Retina (tissue), 1 donor: ENCODE measurements around the gene DTX3.
"Not testable (repeated sequence)": the region's sequence is repeated elsewhere in the genome, so short reads cannot be mapped to it uniquely, and the experiment has no call there.

Experiments used
- DNase-seq: peaks from one replicate; pipeline ENCODE4 v3.0.0-alpha.2; 2016

DTX3 gene

GRCh38 chr12:57607958-57608663 lies 3.5 kb downstream of the DTX3 start:
- DNase-seq: no peak

GRCh38 chr12:57609101-57609780 lies 4.6 kb downstream of the DTX3 start:
- DNase-seq: no peak

- DNase-seq: no peak
Observed at GRCh38 chr12:57609781-57610553, 5.3 kb downstream of the DTX3 start.

GRCh38 chr12:57610554-57611107 lies 6.0 kb downstream of the DTX3 start:
- DNase-seq: peak; percentile 69

DNA sequence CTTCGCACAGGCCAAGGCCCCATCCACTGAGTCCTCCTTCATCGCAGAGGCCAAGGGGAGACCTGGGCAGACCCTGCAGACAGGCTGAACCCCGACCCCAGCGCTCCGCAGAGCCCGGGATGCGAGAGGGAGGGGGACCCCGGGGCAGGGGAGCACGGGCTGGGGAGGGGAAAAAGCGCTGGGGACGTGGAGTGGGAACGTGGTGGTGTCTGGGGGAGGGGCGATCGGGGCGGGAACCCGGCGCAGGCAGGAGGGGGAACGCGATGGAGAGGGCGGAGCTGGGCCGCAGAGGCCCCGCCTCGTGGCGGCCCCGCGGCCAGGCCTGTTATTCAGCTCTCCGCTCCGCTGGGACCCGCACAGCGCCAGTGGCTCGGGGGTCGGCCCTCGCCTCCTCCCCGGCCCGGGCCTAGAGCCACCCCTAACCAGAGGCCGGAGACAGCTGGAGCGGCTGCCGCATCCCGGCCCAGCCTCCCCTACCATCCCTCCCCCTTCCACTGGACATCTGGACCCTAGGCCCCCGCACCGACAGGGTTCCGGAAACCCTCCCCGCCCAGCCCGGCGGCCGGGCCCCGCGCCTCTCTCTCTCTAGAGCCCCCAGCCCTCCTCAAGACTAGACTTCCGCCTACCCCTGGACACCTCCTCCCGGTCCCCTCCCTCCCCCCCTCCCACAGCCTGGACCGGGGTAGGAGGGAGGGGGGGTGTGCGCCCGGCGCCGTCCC lies 6.6 kb downstream of the DTX3 start, which contains the start of gene ARHGEF25:
TSS of gene ARHGEF25 (plus strand) at position 328 of the 719 bp plus-strand sequence. CDS start 460 bp downstream, outside the sequence.
- peak; percentile 83 for DNase-seq

- DNase-seq: no peak
Observed at GRCh38 chr12:57611827-57612710, 7.4 kb downstream of the DTX3 start.

- no peak for DNase-seq
Observed at GRCh38 chr12:57612711-57613426, 8.2 kb downstream of the DTX3 start.

GRCh38 chr12:57613427-57614109 lies 8.9 kb downstream of the DTX3 start:
- DNase-seq: no peak

DNA sequence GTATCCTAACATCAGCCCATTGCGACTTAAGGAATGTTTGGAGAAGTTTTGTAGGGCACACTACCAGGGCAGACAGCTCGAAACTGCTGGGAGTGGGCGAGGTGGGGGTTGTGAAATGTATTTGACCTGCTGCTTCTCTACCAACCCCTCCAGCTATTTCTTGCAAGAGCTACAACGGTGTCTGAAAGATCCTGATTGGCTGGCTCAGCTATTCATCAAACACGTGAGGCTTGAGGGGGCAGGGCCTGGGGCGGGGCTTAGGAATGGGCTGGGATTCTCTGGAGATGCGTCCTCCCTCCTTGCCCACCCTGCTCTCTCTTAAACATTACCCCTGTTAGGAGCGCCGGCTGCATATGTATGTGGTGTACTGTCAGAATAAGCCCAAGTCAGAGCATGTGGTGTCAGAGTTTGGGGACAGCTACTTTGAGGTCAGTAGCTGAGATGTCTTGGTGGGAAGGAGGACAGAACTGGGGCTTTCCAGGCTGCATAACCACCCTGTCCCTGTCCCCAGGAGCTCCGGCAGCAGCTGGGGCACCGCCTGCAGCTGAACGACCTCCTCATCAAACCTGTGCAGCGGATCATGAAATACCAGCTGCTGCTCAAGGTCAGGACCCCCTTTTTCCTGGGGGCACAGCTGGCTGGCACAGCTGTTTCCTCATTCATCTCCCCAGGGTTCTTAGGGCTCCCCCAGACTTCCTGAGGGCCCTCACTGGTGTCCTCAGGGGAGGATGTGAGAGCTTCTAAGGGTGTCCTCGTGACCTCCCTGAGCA lies 9.7 kb downstream of the DTX3 start:
- no peak for DNase-seq

GRCh38 chr12:57614948-57615500 lies 10.4 kb downstream of the DTX3 start:
- no peak for DNase-seq

DNA sequence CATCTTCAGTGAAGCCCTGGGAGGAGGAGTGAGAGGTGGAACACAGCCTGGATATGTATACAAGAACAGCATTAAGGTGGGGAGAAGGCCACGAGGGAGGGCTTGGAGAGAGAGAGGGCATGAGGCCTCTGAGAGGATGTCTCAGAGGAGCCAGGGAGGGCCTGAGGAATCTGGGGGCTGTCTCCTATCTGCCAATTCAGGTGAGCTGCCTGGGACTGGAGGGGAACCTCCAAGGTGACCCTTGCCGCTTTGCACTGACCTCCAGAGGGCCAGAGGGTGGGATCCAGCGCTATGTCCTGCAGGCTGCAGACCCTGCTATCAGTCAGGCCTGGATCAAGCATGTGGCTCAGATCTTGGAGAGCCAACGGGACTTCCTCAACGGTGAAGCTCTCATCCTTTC lies 11.0 kb downstream of the DTX3 start:
- no peak for DNase-seq

- DNase-seq: no peak
Observed at GRCh38 chr12:57616383-57617101, 11.9 kb downstream of the DTX3 start.

GRCh38 chr12:57617942-57618341 lies 13.3 kb downstream of the DTX3 start:
- no peak for DNase-seq

GRCh38 chr12:57618431-57618830 lies 13.8 kb downstream of the DTX3 start:
- not testable (repeated sequence) for DNase-seq

DNA sequence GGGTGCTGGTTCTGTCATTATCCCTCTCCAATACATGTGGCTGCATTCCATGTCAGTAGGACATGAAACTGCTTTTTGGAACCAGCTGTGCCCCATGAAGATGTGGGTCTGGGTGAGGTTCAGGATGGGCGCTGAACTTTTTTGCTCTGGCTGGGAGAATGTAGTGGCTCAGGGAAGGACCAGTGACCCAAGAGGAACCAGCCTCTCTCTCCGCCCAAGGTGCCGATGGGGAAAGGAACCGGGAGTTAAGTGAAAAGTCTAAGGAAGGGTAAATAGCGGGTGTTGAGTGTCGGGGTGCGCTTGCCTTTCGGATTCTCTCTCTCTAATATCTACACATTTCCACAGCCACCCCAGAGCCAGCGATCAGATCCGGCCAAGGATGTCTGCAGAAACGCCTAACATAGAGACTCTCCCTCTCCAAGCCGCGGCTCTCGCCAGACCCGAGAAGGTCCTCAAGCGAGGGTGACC lies 14.4 kb downstream of the DTX3 start:
- DNase-seq: no peak

- peak; percentile 54 for DNase-seq
Observed at GRCh38 chr12:57619434-57620244, 15.0 kb downstream of the DTX3 start.

GRCh38 chr12:57620245-57620935 lies 15.8 kb downstream of the DTX3 start:
- no peak for DNase-seq
